C4-2B (cell line): ENCODE measurements around the gene GAS2.

Source experiments
- H3K27ac ChIP-seq: fragments of 450-650 bp; 2 replicates; pipeline ENCODE4 v1.5.1; 2017
- ZFX ChIP-seq: fragments of 450-650 bp; IDR thresholded peaks from 2 replicates; pipeline ENCODE4 v1.6.1; 2017
- TF ChIP-seq, protein P1 (sequence below): fragments of 450-650 bp; conservative IDR thresholded peaks from 2 replicates; pipeline ENCODE4 v1.5.1; 2017; ENCODE audit warnings: mild to moderate bottlenecking

The GAS2 gene

DNA sequence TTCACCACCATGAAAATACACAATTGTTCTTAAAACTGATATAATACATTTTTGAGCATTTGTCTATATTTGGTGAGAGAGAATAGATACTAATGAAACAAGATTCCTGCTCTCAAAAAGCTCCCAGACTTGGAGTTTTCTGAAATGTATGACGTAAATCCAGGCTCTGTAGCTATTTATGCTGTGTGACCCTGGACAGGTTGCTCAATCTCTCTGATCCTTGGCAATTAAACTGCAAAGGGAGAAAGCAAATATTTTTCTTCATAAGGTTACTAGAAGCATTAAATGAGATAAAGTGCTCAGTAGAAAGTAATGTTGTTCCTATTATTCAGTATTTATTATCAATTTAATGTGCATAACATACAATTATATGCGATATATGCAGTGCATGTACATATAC is 120.6 kb downstream of the GAS2 start:
- H3K27ac ChIP-seq: no peak overlapping the region
- TF ChIP-seq ZFX: no peak
- TF ChIP-seq, protein P1, sequence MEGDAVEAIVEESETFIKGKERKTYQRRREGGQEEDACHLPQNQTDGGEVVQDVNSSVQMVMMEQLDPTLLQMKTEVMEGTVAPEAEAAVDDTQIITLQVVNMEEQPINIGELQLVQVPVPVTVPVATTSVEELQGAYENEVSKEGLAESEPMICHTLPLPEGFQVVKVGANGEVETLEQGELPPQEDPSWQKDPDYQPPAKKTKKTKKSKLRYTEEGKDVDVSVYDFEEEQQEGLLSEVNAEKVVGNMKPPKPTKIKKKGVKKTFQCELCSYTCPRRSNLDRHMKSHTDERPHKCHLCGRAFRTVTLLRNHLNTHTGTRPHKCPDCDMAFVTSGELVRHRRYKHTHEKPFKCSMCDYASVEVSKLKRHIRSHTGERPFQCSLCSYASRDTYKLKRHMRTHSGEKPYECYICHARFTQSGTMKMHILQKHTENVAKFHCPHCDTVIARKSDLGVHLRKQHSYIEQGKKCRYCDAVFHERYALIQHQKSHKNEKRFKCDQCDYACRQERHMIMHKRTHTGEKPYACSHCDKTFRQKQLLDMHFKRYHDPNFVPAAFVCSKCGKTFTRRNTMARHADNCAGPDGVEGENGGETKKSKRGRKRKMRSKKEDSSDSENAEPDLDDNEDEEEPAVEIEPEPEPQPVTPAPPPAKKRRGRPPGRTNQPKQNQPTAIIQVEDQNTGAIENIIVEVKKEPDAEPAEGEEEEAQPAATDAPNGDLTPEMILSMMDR: no peak

DNA sequence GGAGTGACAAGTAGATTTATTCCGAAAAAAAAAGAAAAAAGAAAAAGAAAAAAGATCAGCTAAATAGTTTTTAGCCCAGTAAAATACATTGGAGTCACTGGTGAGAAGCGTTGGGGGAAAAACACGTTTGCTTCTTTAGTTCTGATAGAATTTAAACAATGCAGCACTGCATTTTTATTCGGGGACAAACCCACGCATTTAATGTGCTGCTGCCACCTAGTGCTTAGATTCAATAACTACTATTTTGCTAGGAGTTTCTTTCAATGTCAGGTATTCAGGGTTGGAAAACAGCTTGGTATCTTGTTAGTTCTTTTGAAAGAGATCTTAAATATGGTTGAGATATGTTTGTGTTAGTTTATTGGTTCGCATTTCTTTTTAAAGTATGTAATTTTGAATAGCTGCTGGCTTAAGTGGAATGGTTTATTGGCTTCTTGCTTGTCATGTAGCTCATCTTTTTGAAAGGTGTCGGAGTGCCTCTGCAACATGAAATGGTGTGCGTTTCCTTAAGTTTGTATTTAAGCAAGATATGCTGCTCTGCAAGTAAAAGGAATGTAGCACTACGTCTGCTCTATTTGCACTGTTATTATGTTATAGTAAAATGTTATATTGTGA is 121.2 kb downstream of the GAS2 start:
- TF ChIP-seq, protein P1: peak; percentile 91
- no peak for TF ChIP-seq ZFX
- no peak overlapping the region for H3K27ac ChIP-seq

DNA sequence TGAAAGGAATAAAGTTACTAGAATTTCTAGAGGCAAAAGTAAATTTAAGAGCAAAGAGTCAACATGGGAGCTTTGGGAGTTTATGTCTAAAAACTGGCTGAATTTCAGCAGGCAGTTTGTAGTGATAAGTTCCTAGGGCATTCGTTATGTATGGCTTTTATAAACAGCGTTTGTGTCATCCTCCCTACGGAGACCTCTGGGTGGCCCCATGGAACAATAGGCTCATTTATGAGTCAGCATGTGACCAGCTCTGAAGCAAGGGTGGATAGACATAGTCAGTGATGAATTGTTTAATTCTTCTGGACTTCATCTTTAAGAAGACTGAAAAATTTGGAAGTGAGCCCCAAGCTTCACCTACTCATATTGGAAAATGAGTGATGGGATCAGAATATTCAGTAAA is 126.1 kb downstream of the GAS2 start:
- TF ChIP-seq ZFX: no peak
- TF ChIP-seq, protein P1: no peak
- H3K27ac ChIP-seq: no peak overlapping the region

DNA sequence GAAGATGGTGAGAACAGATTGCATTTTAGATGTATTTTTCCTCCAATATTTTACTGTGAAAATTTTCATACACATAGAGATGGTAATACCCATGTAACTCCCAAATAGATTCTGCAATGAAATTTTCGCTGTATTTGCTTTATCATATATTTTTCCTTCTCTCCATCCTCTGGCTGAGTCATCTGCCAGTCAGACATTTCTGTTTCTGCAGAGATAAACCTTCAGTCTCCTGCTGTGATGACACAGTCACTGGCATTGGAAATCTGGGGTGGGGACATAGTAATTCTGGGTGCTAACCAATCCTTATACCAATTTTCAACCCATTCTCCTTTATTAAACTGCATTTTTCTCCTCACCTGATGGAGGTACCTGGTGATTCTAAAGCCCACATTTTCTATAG is 129.5 kb downstream of the GAS2 start:
- H3K27ac ChIP-seq: no peak overlapping the region
- TF ChIP-seq ZFX: no peak
- TF ChIP-seq, protein P1: no peak

DNA sequence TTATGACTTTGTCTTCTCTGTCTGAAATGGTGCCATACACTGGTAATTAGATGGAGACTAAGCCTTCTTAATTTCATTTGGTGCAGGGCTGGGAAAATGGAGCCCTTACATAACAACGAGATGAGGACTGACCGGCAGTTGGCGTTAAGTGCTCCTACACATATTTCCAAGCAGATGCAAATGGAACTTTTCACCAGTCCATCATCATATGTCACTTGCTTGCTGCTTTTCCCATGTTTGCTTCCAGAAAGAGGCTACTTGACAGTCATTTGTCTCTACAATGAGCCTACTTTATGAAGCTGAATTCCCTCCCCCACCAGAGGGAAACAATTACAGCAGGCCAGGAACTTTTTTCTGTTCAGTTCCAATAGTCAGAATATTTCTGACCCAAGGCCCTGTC is 130.6 kb downstream of the GAS2 start:
- TF ChIP-seq, protein P1: no peak
- no peak for TF ChIP-seq ZFX
- no peak overlapping the region for H3K27ac ChIP-seq

DNA sequence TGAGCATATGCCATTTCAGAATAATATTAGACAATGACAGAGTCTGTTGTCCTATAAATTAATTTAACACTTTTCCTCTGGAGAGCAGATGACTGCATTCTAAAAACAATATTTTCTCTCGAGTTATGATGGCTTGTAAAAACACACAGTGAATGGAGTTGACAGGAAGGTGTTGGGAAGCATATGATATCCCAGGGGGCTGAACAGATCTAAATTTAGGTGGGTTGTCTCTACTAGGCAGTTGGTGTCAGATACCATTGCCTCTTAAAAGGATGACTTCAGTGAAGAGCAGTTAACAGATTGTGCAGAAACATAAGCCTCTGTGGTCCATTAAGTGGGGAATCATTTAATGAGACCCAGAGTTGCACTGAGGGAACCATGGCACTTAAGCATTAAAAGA is 132.5 kb downstream of the GAS2 start:
- TF ChIP-seq ZFX: no peak
- TF ChIP-seq, protein P1: no peak
- no peak overlapping the region for H3K27ac ChIP-seq

DNA sequence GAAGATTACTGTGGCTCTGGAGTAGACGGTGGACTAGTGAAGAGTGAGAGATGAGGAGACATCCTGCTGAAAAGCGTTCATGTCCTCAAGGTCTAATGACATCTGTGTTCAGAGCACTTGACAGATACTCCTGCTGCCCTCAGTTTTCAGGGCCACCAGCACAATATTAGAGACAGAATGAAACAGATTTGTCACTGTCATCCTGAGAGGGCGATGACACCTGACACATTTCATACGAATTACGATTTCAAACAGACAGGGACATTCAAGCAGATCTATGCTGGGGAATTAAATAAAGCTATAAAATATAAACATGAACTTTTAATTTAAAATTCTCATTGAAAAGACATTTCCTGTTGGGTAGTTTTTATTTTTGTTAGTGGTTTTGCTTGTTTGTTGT is 134.1 kb downstream of the GAS2 start:
- no peak for TF ChIP-seq ZFX
- TF ChIP-seq, protein P1: no peak
- no peak overlapping the region for H3K27ac ChIP-seq
